NCI-H1417 (cell line): ENCODE data around the gene RAI14.
"Not testable (repeated sequence)": the region's sequence is repeated elsewhere in the genome, so short reads cannot be mapped to it uniquely, and the experiment has no call there.

Experiments
- DNase-seq, 3 experiments: peaks; one replicate each; lab custom pipeline; 2025; lab: John Stamatoyannopoulos, UW

The RAI14 gene

DNA sequence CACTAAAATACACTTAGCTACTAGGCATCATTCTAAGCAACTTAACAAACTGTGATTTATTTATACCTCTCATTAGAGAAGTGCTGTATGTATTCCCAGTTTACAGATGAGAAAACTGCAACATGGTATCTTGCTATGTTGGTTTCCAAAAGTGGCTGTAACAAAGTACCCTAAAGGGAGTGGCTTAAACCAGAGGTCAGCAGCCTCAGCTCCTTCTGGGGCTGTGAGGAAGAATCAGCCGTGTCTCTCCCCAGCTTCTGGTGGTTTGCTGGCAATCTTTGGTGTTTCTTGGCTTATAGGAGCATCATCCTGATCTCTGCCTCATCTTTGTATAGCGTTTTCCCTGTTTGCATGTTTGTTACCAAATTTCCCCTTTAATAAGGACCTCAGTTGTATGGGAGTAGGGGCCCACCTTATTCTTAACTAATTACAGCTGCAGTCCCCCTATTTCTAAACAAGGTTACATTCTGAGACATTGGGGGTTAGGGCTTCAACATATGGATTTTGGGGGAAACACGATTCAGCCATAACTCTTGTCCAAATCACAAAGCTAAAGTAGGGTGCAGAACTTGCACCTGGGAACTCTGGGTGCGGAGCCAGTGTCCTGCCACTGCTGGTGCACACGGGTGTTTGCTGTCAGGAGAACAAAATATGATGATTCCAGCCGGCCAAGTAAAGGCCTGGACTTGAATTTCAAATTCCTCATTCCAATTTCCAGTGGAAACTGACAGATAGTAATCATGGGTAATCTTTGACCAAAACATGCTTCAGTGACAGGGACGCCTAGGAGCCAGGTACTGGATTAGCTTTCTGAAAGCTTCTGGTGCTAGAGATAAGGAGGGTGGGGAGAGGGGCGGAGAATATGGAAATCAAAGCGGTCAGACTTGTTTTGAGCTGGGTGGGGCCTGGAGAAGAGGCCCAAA lies 43.3 kb downstream of the RAI14 start:
- no peak for DNase-seq

DNA sequence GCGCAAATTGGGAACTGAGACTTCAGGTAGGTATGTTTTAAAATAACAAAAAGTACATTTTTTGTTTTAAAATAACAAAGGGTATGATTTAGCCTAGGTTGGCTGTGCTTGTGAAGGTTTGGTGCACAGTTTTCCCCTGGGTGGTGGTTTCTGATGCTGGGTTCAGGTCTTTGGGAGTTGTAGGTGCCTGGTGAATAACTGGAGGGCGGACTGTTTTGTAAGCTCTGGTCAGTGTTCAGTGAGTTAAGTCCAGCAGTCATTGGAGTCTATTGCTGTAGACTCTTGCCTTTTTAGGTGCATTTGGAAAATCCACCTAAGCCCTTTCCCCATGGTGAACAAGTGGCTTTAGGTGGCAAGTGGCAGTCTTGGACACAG lies 43.9 kb downstream of the RAI14 start:
- no peak for DNase-seq

DNA sequence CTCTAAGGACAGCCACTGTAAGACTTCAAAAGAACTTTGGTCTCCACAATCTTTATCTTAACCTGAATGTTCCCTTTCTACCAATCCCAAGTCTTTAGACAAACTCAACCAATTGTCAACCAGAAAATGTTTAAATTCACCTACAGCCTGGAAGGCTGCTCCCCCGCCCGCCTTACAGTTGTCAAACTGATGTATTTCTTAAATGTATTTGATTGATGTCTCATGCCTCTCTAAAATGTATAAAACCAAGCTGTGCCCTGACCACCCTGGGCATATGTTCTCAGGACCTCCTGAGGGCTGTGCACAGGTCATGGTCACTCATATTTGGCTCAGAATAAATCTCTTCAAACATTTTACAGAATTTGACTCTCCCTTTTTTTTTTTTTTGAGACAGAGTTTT lies 45.3 kb downstream of the RAI14 start:
- DNase-seq, result not testable (repeated sequence)

DNA sequence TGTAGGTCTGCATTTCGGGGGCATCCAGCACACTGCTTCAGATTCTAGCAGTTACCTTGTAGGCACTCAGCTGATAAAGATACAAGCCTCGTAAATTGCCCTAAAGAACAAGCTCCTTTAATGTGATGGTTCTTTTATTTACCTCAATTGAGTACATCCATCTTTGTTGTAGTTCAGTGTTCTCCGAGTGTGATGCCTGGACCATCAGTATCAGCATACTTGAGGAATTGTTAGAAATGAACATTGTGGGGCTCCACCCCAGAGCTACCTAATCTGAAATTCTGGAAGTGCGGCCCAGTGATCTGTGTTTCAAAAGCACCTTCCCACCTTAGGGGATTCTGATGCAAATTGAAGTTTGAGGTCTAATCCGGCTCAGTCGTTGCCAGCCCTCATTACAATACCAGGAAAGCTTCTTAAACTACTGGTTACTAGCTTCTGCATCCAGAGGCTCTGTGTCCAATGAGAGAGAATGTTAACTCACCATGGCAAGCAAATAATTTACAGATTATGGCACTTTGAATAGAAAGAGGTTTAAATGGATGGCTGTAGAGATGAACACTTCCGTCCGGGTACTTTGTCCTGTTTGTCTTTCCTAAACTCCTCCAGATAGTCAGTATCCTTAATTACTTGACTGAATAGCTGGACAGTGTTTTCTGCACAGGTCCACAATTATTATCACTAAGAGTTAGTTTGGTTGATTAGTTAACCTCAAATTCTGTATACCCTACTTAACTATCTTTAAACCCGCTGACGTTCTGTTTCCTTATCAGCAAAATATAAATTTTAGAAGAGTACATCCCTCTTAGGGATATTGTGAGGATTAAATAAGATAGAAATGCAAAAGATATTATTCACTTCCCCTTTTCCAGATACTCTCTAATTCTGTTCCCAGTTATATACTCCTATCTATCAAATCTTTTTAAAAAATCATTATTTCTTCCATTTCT lies 47.9 kb downstream of the RAI14 start:
- DNase-seq, result no peak

DNA sequence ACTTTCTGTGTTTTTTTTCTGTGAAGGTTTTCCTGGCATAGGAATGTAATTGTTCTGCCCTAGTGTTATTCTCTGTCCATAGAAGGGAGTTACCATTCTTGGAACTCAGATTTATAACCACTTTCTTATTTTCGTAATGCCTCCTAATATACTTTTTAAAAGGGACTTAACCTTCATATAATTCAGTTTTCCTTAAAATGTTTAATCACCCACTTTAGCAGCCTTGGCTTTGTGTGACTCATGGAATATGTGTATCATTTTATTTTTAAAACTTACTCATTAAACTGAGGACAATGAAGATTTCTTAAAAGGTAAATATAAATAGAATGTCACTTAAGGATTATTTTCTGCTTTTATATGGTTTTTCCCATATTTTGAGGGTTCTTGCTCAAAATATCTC lies 50.0 kb downstream of the RAI14 start:
- no peak for DNase-seq

DNA sequence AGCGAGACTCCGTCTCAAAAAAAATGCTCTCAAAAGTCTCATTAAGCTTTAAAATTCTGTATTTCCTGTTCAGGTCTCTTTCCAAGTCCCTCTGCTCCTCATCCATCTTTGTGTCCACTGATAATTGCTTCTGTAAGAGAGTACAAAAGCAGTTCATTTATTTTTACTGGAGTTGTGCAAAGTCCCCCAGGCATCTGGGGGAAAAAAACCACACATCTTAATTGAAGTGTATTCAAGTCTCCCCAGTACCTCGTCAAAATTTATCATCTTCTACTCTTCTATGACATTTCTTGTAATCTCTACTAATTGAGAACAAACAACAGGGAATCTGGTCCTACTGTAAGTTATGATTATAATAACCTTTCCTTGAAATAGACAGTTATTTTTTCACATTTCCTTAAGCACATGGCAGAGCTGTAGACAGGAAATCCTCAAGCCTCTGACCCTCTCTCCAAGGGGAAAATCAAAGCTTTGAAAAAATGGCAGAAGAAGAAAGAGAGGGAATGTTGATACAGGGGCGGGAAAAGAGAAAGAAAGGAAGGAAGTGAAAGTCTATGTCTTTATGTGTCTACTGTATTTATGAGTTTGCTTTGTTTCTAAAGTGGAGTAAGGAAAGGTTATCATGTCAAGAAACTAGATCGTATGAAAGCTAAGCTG lies 51.5 kb downstream of the RAI14 start:
- no peak for DNase-seq

DNA sequence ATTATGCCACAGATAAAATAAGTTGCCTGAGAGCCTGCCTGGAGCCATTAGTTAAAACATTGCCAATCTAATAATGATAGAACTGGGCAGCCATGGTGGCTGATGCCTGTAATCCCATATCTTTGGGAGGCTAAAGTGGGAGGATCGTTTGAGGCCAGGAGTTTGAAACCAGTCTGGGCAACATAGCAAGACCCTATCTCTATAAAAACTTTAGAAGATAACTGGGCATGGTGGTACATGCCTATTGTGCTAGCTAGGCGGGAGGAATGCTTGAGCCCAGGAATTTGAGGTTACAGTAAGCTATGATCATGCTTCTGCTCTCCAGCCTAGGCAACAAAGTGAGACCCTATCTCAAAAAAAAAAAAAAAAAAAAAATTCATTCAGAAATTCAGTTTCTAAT lies 52.6 kb downstream of the RAI14 start:
- DNase-seq, result no peak

DNA sequence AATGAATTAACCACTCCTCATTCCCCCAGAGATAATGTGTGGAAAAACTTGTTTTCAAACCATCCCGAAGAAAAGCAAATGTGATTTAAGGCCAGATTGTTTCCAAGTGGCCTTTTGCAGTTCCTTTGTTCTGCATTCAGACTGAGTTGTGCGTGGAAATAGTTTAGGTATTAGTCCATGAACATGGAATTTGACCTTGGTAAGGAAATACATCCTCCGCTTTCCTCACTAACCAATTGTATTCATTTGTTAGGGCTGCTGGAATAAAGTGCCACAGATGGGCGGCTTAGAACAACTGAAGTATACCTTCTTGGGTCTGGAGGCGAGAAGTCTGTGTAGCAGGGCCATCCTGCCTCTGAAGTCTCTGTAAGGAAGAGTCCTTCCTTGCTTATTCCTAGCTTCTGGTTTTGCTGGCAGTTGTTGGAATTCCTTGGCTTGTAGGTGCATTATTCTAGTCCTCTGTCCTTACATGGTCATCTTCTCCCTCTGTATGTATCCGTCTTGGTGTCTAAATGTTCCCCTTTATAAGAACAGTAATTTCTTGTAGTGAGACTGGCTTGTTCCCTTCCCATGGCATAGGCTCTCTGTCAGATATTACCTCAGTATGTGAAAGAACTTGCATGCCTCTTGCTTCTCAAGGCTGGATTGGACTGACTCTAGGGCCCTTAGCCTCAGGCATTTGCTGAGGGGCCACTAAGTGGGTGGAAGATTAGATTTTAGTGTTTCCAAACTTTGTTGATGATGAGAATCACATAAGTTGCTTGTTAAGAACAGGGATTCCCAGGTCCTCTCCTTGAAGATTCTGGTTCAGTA lies 53.9 kb downstream of the RAI14 start:
- DNase-seq, result no peak

DNA sequence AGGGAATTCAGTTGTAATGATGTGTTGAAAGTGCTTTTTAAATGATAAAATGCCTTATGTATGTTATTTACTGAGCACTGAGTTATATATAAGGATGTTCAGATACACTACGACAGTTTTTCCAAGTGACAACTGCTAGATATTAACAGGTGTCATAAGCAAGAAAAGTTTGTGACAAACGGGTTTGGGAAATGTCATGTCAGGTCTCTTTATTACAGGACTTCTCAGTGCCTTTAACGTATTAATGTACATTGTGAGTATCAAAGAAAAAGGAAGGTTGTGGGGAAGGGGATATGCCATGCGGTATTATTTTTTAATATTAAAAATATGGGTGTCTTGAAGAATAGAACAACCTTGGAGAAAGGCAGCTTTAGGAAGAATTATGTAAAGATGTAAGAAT lies 56.4 kb downstream of the RAI14 start:
- DNase-seq, result no peak

DNA sequence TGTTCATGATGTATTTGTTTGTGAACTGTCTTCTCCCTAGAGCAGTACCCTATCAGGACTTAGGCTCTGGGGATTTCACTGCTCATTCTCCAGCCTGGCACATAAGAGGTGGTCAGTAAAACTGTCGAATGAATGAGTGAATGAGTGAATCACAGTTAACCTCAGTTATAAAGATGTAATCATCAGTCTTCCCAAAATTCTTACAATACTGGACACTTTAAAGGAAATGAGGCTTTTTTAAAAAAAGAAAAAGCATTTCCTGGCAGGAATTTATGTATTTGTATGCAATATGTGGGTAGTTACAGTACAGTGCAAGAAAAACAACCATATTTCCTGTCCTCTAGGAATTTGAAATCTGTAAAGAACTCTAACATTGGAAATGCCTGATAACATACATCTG lies 59.6 kb downstream of the RAI14 start:
- no peak for DNase-seq

DNA sequence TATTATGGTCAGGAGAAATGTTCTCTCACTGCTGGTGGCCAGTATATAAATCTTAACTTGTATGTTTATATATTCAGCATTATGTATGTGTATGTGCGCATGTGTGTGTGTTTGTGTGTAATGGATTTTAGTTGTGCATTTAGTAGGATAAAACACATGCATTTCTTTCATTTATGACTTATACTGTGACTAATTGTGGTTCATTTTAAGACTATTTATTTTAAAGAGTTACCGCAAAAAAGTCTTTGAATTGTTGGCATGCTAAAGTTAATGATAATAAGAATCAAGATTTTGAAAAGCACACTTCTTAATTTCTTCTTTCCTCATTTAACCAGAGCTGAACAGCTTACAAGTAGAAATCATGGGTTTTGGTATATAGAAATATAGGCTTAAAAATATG lies 60.9 kb downstream of the RAI14 start:
- DNase-seq, result no peak

DNA sequence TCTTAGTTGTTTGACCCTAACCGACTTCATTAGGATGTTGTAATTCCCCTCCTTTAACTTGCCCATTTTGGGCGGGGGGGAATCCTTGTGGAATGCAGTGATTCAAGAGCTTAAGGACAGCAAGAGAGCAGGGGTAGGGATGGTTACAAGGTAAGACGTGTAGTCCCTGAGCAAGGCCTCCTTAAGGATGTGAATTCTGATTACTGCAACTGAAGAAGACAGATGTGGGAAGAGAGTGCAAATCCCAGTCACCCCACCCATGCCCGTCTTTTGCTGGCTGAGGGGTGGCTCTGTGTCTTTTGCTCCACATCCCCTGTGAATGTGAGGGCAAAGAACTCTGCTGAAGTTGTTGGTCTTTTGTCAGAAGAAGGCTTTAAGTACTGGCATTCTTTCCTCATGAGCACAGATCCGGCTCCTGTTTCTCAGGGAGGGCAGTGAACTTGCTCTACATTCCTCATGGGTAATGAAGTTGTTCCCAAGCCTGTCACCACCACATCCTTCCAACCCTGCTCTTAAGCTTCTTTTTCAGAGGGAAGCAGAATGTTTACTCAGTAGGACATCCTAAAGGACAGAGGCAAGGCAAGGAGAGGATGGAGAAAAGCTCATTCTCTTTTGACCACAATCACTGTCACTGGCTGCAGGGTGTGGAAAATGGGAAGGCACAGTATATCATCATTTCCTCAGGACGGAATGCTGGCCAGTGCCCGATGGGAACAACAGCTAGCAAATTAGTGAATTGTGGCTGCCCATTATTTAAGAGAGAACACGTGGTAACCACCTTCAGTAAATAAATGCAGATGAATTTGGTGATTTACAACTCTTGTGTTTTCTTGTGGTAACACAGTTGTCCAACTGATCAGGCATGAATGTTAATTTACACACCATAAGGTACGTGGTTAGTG lies 61.5 kb downstream of the RAI14 start:
- no peak for DNase-seq

DNA sequence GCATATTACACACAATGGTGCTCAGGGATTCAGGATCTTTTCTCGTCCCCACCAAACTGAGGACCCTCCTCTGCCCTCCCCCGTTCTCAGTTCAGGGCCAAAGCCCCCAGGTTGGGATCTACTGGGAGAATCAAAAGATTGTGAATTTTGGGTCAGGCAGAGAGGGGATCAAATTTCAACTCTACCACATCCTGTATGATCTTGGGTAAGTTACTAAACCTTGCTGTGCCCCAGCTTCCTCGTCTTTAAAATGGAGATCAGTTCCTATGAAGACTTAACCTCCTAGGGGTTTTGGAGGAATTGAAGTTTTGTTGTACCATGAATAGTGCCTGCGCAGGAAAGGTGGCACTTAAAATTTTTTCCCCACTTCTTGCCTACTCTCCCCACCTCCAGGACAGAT lies 62.4 kb downstream of the RAI14 start:
- no peak for DNase-seq

DNA sequence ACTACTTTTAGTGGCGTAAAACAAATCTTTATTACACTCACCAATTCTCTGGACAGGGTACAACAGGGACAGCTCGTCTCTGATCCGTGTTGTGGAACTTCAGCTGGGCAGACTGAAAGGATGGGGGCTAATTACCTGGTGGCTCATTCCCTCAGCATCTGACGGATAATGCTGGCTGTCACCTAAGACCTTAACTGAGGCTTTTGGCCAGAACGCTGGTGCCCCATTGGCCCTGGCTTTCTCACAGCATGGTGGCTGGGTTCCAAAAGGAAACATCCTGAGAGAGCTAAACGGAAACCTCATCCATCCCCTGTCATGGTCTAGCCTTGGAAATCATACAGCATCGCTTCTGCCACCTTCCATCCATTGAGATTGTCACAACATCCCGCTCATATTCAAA lies 62.9 kb downstream of the RAI14 start:
- DNase-seq, result no peak

DNA sequence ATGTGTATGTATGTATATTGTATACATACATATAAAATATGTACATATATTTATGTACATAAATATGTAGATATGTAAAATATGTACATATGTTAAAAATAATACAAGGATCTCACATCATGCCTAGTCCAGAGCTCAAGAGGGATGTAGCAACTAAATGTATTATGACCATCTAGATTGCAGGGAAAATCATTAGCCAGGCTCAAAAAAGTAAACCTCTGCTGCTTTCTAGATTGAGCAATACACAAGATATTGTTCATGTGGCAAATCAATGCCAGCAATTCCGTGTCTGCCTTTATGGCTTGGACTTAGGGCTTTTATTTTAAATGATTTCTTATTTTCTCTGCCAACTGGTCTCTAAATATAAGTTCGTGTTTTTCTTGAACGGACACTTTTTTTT lies 65.2 kb downstream of the RAI14 start:
- DNase-seq, result no peak

DNA sequence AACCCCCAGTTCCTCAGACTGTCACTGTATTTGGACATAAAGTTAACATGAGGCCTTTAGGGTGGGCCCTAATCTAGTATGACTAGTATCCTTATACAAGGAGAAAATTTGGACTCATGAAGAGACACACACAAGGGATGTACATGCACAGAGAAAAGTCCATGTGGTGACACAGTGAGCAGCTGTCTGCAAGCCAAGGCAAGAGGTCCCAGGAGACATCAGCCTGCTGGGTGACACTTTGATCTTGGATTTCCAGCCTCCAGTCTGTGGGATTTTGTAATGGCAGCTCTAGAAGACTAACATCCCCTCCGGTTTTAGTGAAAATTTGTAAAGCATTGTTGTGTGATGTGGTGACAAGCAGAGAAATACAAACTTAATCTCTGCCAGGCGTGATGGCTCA lies 66.1 kb downstream of the RAI14 start:
- no peak for DNase-seq

DNA sequence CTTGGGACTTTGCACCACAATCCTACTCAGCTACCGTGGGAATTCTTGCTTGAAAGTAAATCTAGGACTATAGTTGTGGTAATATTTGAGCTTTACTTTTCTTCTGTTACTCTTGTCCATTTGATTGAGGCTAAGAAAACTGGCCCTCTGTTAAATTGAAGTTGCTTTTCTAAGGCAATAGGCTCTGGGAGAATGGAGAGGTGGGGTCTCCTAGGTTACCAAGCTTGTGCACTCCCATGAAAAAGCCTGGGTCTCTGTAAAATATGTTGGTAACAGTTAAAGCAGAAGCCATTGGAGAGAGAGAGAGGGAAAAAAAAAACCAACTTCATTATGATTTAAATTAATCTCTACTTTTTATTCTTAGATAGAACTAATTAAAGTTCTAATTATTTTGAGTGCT lies 68.6 kb downstream of the RAI14 start:
- DNase-seq, result no peak

DNA sequence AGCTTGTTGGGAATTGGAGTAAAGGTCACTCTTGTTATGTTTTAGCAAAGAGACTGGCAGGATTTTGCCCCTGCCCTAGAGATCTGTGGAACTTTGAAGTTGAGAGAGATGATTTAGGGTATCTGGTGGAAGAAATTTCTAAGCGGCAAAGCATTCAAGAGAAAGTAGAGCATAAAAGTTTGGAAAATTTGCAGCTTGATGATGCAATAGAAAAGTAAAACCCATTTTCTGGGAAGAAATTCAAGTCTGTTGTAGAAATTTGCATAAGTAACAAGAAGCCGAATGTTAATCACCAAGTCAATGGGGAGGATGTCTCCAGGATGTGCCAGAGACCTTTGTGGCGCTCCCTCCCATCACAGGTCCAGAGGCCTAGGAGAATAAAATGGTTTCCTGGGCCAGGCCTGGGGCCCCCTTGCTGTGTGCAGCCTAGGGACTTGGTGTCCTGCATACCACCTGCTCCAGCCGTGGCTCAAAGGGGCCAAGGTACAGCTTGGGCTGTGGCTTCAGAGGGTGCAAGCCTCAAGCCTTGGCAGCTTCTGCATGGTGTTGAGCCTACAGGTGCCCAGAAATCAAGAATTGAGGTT lies 71.1 kb downstream of the RAI14 start:
- DNase-seq, result not testable (repeated sequence)

DNA sequence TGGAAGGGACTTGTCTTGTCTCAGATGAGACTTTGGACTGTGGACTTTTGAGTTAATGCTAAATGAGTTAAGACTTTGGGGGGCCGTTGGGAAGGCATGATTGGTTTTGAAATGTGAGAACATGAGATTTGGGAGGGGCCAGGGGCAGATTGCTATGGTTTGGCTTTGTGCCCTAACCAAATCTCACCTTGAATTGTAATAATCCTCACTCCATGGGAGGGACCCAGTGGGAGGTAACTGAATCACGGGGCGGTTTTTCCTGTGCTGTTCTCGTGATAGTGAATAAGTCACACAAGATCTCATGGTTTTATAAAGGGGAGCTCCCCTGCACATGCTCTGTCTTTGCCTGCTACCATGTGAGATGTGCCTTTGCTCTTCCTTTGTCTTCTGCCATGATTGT lies 72.1 kb downstream of the RAI14 start:
- DNase-seq, result no peak
